Heart left ventricle (tissue), 11 donors: ENCODE results near the gene MRPL4. TPM values are rescaled to one million over a fixed set of nuclear protein-coding genes. Genes with fewer than 3 reads are reported as not detected.

Source experiments
- microRNA-seq, 4 donors: library from miRNA; unstranded; fragments of <30 nt; microRNA quantifications; one replicate each; pipeline versions ENCODE4 to v1.2.0, GENCODE V29; 2017 to 2020
- polyA plus RNA-seq, 2 donors: library from polyadenylated mRNA; stranded (reverse); fragments of 200-250 nt; gene quantifications; one replicate each; pipeline ENCODE4 v1.2.3, GENCODE V29; 2013
- total RNA-seq, 9 donors: library from RNA; depleted of rRNA in 2 of 9; stranded (reverse); fragments of >200 nt in 2 of 9; fragmentation: NEBNext Ultra II Directional in 3 of 9; extraction: Animal tissue kit (Norgen Biotek cat#: 25700) in 3 of 9; gene quantifications; one replicate each; pipeline versions ENCODE4 v1.1.0 to v1.2.4, GENCODE V29; 2016 to 2023
- donor health status: ischemic (EF 13 %, LVEDD 7.1; RV severe dilation, severe dysfunction).
- donor health status: healthy with polysubstance abuse.
- donor health status: DM: no; HTN: yes; CAD: no.
- donor health status: DM: no; HTN: no; CAD: no.
- donor health status: ischemic (EF 25% LVEDD 5.7; RV mildly dilated, moderate dysfunction).
- donor health status: healthy.
- donor health status: DM: yes; HTN: yes; CAD: no.
- donor health status: PGD.
- donor health status: nonischemic (EF 23%, LVEDD 6.1; RV moderate dilation, normal function).

MRPL4 gene
- total and polyA plus RNA-seq, 11 donors, result 37.7 to 123 (median 68.2) TPM

Small RNA genes within 50 kb of the gene (microRNA-seq; reads per million reads assigned to microRNA genes)
- 0 reads per million in 4 donors for gene MIR4322

Other genes with a start within 250 kb of the MRPL4 start
- 10 to 100 TPM in 6 of 9 donors, 1 to 10 TPM in 3; 5.0 to 34.1 (median 11.6) TPM for gene COL5A3, start 241.7 kb upstream of the MRPL4 start, total RNA-seq
- 10 to 100 TPM; 13.6 to 18.7 TPM for gene COL5A3, start 241.7 kb upstream of the MRPL4 start, polyA plus RNA-seq
- gene RDH8, start 238.7 kb upstream of the MRPL4 start, total RNA-seq, result not detected
- not detected for gene RDH8, start 238.7 kb upstream of the MRPL4 start, polyA plus RNA-seq
- gene SHFL, start 165.9 kb upstream of the MRPL4 start, total RNA-seq, result 10 to 100 TPM in 4 of 9 donors, 1 to 10 TPM in 5; 6.3 to 29.0 (median 8.7) TPM
- gene SHFL, start 165.9 kb upstream of the MRPL4 start, polyA plus RNA-seq, result 10 to 100 TPM in 1 of 2 donors, 1 to 10 TPM in 1; 7.7 to 13.0 TPM
- gene ANGPTL6, start 149.5 kb upstream of the MRPL4 start, total RNA-seq, result under 1 TPM in 1 of 9 donors, not detected in 8; 0.43 TPM
- under 1 TPM in 1 of 2 donors, not detected in 1; 0.19 TPM for gene ANGPTL6, start 149.5 kb upstream of the MRPL4 start, polyA plus RNA-seq
- gene PPAN, start 145.9 kb upstream of the MRPL4 start, total RNA-seq, result 10 to 100 TPM; 16.3 to 24.9 (median 19.0) TPM
- 10 to 100 TPM; 34.4 to 41.4 TPM for gene PPAN, start 145.9 kb upstream of the MRPL4 start, polyA plus RNA-seq
- 10 to 100 TPM in 1 of 9 donors, 1 to 10 TPM in 8; 3.1 to 11.7 (median 6.3) TPM for gene P2RY11, start 140.5 kb upstream of the MRPL4 start, total RNA-seq
- gene P2RY11, start 140.5 kb upstream of the MRPL4 start, polyA plus RNA-seq, result 1 to 10 TPM; 3.6 to 5.2 TPM
- gene EIF3G, start 132.3 kb upstream of the MRPL4 start, total RNA-seq, result 100 to 1,000 TPM; 148 to 302 (median 179) TPM
- gene EIF3G, start 132.3 kb upstream of the MRPL4 start, polyA plus RNA-seq, result 100 to 1,000 TPM; 124 to 233 TPM
- gene DNMT1, start 57.3 kb upstream of the MRPL4 start, total RNA-seq, result 10 to 100 TPM; 16.1 to 61.6 (median 25.8) TPM
- gene DNMT1, start 57.3 kb upstream of the MRPL4 start, polyA plus RNA-seq, result 10 to 100 TPM; 17.3 to 23.5 TPM
- 10 to 100 TPM in 1 of 9 donors, 1 to 10 TPM in 8; 1.7 to 14.2 (median 4.4) TPM for gene S1PR2, start 20.9 kb upstream of the MRPL4 start, total RNA-seq
- 1 to 10 TPM; 1.0 to 4.3 TPM for gene S1PR2, start 20.9 kb upstream of the MRPL4 start, polyA plus RNA-seq
- gene ICAM1, start 18.9 kb downstream of the MRPL4 start, total RNA-seq, result 10 to 100 TPM in 5 of 9 donors, 1 to 10 TPM in 4; 6.0 to 87.6 (median 10.9) TPM
- 1 to 10 TPM; 6.1 to 9.7 TPM for gene ICAM1, start 18.9 kb downstream of the MRPL4 start, polyA plus RNA-seq
- 1 to 10 TPM in 2 of 9 donors, under 1 TPM in 4, not detected in 3; 0.21 to 1.2 (median 0.67) TPM for gene ICAM4, start 34.7 kb downstream of the MRPL4 start, total RNA-seq
- under 1 TPM; 0.33 to 0.57 TPM for gene ICAM4, start 34.7 kb downstream of the MRPL4 start, polyA plus RNA-seq
- under 1 TPM in 7 of 9 donors, not detected in 2; 0.19 to 0.98 (median 0.34) TPM for gene ICAM5, start 37.7 kb downstream of the MRPL4 start, total RNA-seq
- under 1 TPM; 0.11 to 0.35 TPM for gene ICAM5, start 37.7 kb downstream of the MRPL4 start, polyA plus RNA-seq
- gene ZGLP1, start 57.6 kb downstream of the MRPL4 start, total RNA-seq, result 1 to 10 TPM in 4 of 9 donors, under 1 TPM in 5; 0.16 to 2.2 (median 0.83) TPM
- gene ZGLP1, start 57.6 kb downstream of the MRPL4 start, polyA plus RNA-seq, result 1 to 10 TPM; 1.1 TPM
- 10 to 100 TPM; 12.8 to 22.0 (median 16.6) TPM for gene FDX2, start 63.8 kb downstream of the MRPL4 start, total RNA-seq
- 10 to 100 TPM; 32.7 to 37.3 TPM for gene FDX2, start 63.8 kb downstream of the MRPL4 start, polyA plus RNA-seq
- gene RAVER1, start 81.3 kb downstream of the MRPL4 start, total RNA-seq, result 10 to 100 TPM; 11.5 to 22.5 (median 14.0) TPM
- 10 to 100 TPM in 1 of 2 donors, 1 to 10 TPM in 1; 5.9 to 17.2 TPM for gene RAVER1, start 81.3 kb downstream of the MRPL4 start, polyA plus RNA-seq
- 10 to 100 TPM in 8 of 9 donors, 1 to 10 TPM in 1; 5.6 to 24.9 (median 18.3) TPM for gene ICAM3, start 87.4 kb downstream of the MRPL4 start, total RNA-seq
- gene ICAM3, start 87.4 kb downstream of the MRPL4 start, polyA plus RNA-seq, result 10 to 100 TPM in 1 of 2 donors, 1 to 10 TPM in 1; 8.6 to 15.5 TPM
- 10 to 100 TPM; 37.7 to 86.3 (median 55.3) TPM for gene TYK2, start 128.4 kb downstream of the MRPL4 start, total RNA-seq
- 100 to 1,000 TPM in 1 of 2 donors, 10 to 100 TPM in 1; 71.7 to 100 TPM for gene TYK2, start 128.4 kb downstream of the MRPL4 start, polyA plus RNA-seq
- 100 to 1,000 TPM; 108 to 189 (median 138) TPM for gene CDC37, start 151.3 kb downstream of the MRPL4 start, total RNA-seq
- 100 to 1,000 TPM; 199 to 282 TPM for gene CDC37, start 151.3 kb downstream of the MRPL4 start, polyA plus RNA-seq
- 10 to 100 TPM in 8 of 9 donors, 1 to 10 TPM in 1; 9.3 to 33.3 (median 17.3) TPM for gene PDE4A, start 168.3 kb downstream of the MRPL4 start, total RNA-seq
- gene PDE4A, start 168.3 kb downstream of the MRPL4 start, polyA plus RNA-seq, result 10 to 100 TPM in 1 of 2 donors, 1 to 10 TPM in 1; 5.2 to 11.2 TPM